Measurements from ENCODE around the gene VTI1A.
"Not testable (repeated sequence)": the region's sequence is repeated elsewhere in the genome, so short reads cannot be mapped to it uniquely, and the experiment has no call there.

VTI1A gene

GRCh38 chr10:112851181-112851580, 404.2 kb downstream of the VTI1A start:
- no peak for DNase-seq (ENCODE audit: low read depth in 3 of 3, low spot score in 1 of 3)

- DNase-seq (ENCODE audit: low read depth in 3 of 3, low spot score in 1 of 3), result no peak
Measured at GRCh38 chr10:112851588-112852211, 404.7 kb downstream of the VTI1A start.

DNA sequence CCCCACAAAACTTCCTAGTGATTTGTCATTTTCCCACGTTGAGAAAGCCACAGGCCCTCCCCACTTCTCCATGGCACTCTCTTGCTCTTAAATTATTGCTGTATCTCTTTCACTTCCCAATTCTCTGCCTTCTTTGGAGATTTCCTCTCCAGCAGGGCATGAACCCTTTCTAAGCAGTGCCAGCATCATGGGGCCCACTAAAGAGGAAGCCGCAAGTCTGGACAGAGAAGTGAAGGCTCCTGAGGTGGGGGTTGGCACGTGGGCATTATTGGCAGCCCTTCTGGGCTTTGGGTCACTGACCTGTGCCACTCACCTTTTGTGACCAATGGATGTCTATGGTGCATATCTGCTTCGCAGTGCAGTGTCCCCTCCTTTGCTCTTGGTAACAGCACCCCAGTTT, 405.3 kb downstream of the VTI1A start:
- no peak for DNase-seq (ENCODE audit: low read depth in 3 of 3, low spot score in 1 of 3)

DNA sequence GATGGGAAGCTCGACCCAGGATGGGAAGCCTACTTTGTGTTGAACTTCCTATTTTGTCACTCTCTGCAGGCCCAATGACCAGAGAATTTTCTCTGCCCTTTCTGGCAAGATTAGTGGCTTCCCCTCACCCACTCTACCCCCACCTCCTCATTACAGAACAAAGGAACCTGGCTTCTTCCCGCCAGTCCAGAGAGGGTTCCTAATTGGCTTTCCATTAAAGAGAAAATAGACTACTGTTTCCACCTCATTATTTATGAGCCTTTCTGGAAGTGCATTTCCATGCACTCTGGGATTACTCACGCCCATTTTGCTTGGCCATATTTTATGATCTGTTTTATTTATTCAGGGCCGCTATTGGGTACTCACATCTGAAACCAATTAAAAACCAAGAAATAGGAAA, 408.1 kb downstream of the VTI1A start:
- no peak for DNase-seq (ENCODE audit: low read depth in 3 of 3, low spot score in 1 of 3)

DNA sequence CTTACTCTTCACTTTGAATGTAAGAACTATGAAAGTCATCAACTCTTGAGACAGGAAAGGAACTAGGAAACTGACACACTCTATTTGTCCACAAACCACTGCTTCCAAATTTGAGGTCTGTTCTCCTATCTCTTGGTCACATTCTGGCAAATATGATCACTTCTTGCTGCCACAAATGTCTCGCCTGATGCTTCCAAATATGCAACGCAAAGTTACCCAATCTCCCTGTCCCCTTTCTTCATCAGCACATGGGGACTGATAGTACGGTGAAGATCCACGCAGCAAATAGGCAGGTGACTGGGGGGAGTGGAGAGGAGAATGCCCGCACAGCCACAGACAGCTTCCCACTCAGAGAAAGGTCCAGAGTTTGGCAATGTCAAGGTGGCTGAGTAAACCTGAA, 410.5 kb downstream of the VTI1A start:
- DNase-seq (ENCODE audit: low read depth in 3 of 3, low spot score in 1 of 3), result no peak

DNA sequence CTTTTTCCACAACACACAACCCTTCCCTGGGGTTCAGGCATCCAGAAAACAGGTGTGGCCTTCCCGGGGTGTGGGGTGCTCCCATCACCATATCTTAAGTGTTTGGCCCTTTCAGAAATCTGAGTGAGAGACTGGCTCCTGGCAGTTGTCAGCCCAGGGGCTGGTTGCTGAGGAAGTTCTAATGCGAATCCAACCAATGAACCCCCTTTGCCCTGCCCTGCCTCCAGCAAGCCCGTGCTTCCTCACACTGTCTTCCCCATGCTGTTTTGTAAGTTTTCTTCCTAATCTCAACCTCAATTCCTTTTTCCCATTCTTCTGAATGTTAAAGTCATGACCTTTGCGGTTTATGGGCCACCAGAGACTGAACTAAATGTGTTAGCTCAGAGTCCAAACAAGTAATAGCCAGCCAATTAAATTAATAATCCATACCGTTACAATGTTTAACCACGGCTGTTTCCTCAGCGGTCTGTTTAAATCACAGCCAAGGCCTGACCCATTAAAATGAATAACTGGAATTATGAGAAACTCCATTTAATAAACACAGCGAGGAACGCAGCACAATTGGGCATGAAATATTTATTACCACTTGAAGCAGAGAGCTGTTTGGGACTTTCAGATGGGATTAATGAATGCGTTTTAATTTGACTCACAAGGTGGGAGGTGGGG, 412.1 kb downstream of the VTI1A start:
- DNase-seq (ENCODE audit: low read depth in 3 of 3, low spot score in 1 of 3), result no peak

GRCh38 chr10:112859793-112860192, 412.8 kb downstream of the VTI1A start:
- DNase-seq (ENCODE audit: low read depth in 3 of 3, low spot score in 1 of 3), result no peak

- DNase-seq (ENCODE audit: low read depth in 3 of 3, low spot score in 1 of 3), result not testable (repeated sequence)
Measured at GRCh38 chr10:112863461-112863860, 416.4 kb downstream of the VTI1A start.

Data from stimulated activated CD4-positive, alpha-beta T cell treated with anti-CD3 and anti-CD28 coated beads, TNF-alpha, amount 100 ng/mL, for 1 hour (primary cell).